ENCODE results near the gene ATXN10.

The ATXN10 gene

DNA sequence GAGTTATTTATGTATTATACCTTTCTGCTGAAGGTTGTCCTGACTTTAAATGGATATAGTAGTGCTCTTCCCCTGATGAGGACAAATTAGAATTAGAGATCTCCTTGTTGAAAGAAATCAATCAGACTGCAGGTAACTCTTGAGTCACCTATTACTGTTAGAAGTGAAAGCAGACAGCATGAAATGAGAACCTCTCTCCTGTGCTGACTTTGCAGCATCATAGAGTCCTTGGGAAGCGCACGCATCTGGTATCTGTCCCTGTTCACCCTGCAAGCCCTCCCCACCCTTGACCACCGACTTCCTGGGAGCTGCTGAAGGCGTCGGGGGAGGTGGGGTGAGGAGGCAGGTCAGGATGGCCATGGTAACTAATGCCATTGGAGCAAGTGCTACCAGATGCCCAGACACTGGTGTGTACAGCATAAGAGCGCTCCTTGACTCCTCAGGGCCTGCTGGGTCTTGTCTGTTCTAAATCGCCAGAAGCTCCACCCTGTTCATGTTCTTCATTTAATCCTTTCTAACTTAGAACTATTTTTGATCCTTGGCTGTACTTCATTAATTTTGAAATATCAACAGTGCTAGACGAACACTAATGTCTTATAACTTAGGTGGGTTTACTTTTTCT is 161.4 kb downstream of the ATXN10 start:
- DNase-seq = no peak

DNA sequence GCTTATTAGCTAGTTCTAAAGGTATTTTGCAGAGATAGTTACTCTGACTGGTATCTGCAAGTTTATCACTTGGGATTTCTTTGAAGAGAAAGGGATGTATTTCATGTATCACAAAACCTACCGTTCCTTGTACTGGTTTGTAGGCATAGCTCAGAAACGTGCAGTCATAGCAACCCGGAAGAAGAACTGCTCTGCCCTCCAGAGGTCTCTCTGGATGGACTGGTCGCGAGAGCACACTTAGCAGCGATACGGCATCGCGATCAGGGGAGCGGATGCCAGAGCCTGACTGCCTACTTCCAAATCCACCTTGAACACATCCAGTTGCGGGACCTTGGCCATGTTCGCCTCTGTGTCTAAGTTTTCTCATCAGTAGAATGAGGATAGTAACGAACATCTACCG is 162.0 kb downstream of the ATXN10 start:
- no peak for DNase-seq

DNA sequence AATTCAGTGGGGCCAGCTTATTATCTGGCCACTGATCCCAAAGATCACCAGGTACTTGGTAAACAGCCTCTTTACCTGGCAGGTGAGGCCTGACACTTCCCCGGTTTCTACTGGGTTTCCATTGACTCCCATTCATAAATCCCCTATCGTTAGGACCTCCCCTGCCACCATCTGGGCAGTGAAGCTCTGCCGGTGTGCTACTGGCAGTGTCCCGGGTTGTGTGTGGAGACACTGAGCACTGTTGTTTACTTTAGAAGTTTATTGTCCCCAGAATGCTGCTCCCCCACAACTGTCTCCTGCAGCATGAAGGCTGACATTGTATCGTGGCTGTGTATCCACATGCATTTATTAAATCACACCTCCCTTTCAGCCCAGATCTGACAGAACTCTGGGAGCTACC is 162.6 kb downstream of the ATXN10 start:
- DNase-seq = no peak

DNA sequence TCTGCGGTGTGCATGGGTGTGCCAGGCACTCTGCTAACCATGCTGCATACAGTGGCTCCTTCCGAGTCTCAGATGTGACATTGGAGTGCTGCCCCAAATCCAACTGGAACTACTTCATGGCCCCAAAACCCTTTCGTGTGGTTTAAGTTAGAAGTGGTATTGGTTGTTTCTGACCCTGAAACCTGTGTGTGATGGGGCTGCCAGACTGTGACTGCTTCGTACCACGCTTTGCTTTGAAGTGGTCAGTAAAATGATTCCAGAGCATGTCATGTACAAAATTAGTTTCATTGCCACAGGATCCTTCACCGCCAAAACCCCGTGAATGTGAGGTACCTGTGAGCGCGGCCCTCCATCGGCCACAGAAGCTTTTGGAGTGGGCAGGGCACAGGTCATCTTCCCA is 163.2 kb downstream of the ATXN10 start:
- no peak for DNase-seq

DNA sequence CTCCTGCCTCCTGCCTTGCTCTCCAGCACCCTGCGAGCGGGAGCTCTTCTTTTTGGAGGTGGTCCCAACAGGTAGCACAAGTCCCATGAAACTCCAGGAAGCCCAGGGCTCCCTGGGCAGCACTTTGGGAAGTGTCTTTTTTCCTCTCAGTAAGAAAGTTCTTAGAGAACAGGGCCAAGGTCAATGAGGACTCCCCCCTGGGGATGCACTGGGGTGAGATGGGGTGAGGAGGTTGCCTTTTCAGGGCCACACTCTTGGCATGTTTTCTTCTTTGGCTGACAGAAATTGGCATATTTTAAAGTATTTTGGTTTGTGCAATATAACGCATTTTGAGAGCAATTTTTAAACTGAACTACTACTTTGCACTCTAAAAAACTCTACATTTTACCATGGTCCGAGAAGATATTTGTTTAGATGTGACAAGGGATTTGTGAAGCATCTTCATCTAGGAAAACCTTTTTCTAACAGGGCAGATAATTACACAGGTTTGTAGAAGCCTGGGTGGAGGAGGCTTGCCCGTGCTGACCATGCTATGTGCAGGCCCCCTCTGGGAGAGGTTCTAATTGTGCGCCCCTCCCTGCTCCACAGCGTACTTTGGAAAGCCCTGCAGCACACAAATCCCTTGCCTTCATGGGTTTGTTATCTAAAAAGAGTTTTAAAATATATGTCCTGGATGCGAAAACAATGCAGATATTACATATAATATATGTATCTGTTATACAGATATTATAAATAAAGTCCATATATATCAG is 165.0 kb downstream of the ATXN10 start:
- no peak for DNase-seq

DNA sequence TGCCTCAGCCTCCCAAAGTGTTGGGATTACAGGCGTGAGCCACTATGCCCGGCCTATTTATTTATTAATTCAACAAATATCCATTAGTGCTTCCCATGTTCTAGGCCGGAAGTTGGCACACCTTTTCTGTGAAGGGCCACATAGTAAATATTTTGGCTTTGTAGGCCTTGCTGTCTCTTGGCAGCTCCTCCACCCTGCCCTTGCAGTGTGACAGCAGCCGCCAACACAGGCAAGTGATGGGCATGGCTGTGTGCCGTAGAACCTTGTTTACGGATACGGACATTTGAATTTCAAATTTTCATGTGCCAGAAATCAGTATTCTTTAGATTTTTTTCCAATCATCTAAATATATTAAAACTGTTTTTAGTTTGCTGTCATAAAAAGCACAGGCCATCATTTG is 165.9 kb downstream of the ATXN10 start:
- DNase-seq = no peak

DNA sequence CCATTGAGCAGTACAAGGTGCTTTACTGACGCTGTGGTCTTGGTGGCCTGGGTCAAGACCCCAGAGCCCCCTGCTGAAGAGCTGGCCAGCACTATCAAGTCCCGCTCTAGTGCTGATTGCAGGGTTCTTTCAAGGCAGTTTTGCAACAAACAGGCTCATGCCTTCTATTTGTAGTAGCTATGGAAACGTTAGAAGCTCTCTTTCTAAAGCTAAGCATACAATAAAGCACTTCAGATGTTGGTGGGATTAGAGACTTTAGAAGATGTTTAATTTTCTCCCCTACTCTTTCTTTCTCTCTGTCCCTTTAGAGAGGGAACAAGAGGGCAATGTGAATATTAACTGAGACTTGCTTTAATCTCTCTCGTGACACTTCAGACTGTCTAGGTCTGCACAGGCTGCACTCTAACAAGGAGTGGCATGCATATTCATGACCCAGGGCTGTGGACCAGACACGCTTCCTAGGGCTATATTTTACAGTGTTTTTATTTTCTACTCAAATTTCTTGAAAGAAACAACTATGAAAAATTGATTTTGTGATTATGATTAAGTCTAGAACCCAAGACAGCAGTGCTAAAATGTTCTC is 166.8 kb downstream of the ATXN10 start:
- DNase-seq = no peak

DNA sequence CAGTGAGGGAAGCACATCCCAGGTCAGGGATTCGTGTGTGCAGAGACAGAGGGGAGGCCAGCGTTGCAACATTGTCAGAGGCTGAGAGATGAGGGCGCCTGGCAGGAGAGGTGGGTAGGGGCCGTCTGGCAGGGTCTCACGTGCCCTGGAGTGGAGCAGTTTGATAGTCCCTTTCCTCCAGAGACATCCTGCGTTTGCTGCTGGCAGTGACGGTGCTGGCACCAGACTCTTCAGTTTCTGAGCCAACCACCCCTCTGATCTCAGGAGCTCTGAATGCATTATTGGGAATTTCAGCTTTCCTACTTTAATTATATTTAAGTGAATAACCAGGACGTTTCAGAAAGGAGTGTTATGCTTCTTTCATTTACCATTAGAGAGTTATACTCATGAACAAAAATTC is 168.8 kb downstream of the ATXN10 start:
- no peak for DNase-seq

DNA sequence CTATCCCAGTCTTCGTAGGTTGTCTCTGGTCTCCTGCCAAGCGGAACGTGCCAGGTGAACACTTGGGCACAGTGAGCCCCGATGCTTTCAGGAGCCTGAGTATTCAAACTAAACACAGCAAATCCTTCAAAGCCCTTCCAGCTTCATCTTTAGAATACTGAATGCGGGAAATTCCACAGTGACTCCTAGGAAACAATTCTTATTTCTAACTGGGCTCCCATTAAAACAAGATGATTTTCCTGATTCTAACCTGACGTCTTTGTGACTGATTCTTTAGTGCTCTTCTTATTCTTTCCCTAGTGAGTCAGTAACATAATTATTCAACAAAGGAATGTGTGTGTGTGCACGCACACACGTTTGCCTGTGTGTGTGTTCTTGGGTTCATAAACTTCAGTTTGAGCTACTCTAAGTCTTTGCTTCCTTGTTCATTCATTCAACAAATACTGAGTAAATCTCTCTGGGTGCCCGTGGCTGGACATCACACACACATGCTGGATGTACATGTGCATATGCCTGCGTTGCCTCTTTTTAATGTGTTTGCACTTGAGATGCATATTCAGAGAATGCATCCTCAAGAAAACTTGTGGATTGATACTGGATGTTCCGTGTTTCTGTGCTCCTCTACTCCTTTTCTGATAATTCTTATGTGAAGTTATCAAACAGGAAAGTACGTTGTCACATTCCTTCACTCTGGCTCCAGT is 170.8 kb downstream of the ATXN10 start:
- no peak for DNase-seq

DNA sequence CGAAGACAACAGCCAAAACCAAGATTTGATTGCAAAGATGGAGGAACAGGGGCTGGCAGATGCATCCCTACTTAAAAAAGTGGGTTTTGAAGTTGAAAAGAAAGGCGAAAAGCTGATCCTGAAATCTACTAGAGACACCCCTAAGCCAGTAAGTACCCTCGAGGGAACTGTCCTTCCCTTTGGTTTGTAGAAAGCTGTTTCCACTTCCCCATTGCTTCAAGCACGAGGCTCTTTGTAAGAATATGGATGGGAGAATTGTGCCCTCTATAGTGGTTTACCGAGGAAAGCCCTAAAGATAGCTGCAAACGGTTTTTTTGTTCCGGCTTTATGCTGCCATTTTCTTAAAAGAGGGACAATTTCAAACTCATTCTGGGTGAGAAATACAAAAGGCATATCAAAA is 171.4 kb downstream of the ATXN10 start:
- DNase-seq = no peak

DNA sequence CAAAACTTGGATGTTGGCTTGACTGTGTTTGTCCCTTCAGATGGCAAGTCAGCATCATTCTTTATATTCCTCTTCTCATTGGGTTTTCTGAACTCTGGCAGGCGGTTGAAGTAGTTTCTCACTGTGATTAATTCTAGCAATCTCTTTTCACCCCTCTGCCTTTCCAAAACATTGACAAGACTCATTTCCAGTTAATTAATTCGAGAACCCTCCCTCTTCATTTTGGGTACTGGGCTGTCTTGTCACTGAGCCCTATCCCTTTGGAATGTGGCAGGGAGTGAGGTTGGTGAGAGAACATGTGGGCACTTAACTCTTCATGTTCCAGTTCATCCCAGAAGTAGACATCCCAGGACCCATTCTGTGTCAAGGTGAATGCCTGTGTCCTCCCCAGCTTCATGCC is 172.4 kb downstream of the ATXN10 start:
- DNase-seq = no peak

DNA sequence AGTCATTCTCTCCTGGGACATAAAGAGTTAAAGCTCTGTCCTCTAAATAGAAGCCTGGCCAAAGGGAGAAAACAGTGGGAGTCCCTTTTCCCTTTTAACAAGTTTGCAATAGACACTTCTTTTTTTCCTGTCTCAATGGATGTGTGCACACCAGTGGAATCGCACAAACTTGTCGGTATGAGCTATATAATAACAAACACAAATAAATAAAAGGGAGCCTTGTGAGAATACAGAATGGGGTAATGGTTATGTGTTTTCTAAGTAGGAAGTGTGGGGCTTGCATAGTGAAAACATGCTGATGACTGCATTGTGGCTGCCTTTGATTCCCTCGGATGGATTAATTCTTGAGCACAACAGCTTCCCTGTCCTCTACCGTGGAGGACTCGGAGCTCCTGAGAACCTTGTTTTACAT is 173.4 kb downstream of the ATXN10 start:
- DNase-seq = no peak

DNA sequence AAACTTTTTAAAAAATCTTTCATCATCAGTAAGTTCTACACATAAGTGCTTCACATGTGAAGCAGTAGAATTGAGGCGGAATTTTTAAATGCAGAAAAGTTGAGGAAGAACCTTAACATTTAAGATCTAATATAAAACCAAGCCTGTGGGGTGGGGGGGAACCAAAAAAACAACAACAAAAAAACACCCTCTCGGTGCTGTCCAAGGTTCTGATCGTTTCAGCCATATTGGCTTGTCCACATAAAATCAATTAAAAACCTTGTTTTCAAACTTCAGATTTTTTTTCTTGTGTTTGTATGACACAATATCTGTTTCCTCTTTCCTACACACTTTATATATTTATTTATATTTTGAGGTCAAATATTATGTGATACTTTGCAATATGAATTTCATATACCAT is 175.3 kb downstream of the ATXN10 start:
- no peak for DNase-seq

DNA sequence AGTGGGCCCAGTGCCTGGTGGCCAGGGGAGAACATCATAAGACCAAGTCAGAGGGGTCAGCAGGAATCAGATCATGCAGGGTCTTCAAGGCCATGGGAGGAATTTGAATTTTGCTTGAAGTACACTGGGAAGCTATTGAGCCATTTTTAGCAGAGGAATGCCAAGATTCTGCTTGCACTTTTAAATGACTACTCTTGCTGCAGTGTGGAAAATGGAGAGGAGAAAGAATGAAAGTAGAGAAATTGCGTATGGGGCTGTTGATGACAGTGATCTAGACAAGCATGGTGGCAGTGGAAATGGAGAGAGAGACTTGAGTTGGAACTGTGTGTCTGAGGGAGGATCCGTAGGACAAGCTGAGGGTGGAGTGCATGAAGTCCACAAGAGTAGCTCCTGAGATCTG is 177.3 kb downstream of the ATXN10 start:
- DNase-seq = no peak

DNA sequence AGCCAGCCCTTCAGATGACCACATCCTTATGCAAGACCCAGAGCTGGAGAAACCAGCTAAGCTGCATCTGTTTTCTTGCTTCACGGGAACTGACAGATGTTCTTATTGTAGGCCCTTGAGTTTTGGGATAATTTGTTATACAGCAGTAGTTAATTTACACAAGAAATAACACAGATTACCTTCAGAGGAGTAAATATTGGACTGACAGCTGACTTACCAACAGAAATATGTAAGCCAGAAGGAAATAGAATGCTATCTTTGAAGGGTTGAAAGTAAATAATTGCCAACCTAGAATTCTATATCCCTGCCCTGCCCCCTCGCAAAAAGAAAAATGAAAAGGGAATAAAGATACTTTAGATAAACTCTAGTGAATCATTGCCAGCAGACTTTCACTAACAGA is 181.2 kb downstream of the ATXN10 start:
- no peak for DNase-seq

DNA sequence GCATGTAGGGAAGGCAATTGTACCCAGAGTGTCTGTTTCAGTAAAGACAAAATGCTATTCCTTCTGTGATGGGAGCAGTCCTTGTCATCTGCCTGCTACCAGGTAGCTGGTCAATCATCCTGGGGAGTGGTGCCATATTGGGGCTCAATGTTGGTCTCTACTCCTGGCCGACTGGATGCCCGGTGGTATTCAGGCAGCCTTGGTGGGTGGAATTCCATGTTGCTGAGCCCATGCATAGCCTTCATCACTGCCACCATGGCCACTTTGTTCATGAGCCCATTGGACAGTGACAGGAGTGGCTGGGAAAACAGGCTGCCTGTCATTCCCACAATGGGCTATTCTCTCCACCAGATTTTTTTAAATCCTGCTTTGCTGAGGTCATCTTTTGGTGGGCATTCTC is 184.3 kb downstream of the ATXN10 start:
- no peak for DNase-seq

DNA sequence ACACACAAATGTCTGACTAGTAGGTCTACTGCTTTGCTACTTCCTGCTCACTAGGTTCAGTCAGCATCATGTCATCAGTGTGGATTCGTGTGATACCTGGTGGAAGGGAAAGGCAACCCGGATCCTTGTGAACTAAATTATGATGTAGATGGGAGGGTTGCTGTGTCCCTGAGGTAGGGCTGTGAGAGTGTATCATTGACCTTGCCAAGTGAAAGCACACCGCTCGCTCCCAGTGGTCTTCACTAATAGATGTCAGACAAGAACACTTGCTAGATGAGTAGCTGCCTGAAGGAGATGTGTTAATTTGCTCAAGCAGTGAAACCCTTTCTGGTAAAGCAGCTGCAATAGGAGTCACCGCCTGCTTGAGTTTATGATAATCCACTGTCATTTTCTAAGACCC is 185.9 kb downstream of the ATXN10 start:
- DNase-seq = no peak

DNA sequence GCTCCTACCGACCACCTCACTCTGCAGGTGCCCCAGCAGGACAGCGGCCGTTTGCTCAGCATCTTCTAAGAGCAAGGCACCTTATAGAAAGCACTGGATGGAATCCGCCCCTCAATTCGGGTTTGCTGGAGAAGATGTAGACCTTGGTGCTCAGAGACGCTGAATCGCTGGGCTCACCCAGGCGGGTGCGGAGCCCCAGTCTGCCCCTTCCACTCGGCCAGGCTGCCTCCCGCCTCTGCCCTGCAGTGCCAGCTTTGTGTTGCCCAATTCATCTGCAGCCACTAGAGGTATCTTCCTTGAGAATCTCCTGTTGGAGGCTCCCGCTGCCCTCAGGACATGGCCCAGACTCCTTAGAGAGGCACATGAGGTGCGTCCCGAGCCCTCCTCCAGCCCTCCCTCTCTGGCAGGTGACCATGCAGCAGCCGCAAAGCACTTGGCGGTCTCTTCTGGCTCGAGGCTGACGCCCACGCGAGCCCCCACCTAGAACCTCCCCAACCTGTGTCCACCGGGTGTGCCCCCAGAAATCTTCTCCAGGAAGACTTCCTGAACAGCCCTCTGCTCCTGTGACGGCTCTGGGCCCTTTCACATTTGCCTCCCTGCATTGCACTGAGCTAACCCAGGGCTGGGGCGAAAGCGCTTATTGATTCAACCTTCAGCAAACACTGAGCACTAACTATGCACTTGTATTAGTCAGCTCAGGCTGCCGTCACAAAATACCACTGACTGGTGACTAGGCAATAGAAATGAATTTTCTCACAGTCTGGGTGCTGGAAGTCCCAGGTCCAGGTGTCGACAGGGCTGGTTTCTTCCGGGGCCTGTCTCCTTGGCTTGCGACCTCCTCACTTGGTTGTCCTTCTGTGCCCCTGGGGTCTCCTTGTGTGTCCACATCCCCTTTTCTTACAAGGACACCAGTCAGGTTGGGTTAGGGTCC is 187.9 kb downstream of the ATXN10 start:
- no peak for DNase-seq

DNA sequence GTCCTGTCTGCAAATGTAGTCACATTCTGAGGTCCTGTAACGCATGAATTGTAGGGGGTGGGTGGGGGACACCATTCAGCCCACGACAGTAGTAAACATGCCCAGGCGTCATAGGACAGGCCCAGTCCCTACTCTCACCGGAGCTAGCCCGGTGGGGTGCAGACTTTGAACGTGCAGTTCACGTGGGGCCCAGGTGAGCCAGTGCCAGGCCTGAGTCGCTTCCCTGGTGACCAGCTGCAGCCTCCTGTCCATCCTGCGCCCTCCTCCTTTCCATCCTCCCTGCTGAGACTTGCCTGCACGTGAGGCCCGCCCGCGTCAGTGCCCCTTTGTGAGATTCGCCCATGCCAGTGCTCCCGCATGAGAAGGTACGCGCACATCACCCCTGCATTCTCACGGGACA is 188.6 kb downstream of the ATXN10 start:
- DNase-seq = no peak

DNA sequence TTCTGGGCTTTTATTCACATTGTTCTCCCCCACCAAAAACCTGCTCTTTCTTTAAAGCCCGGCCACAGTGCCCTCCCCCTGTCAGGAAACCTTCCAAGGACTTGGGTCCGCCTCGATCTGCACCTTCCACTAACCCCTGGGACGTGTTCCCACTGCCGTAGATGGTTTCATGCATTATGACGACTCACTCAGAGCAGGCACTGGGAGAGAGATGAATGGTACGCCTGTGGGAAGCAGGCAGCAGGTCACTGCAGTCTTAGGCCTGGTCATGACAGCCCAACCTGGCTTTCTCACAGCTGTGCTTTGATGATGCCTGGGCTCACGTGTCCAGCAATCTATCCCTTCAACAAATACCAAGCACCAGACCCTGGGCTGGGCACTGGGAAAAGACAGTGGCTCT is 189.6 kb downstream of the ATXN10 start:
- no peak for DNase-seq

DNA sequence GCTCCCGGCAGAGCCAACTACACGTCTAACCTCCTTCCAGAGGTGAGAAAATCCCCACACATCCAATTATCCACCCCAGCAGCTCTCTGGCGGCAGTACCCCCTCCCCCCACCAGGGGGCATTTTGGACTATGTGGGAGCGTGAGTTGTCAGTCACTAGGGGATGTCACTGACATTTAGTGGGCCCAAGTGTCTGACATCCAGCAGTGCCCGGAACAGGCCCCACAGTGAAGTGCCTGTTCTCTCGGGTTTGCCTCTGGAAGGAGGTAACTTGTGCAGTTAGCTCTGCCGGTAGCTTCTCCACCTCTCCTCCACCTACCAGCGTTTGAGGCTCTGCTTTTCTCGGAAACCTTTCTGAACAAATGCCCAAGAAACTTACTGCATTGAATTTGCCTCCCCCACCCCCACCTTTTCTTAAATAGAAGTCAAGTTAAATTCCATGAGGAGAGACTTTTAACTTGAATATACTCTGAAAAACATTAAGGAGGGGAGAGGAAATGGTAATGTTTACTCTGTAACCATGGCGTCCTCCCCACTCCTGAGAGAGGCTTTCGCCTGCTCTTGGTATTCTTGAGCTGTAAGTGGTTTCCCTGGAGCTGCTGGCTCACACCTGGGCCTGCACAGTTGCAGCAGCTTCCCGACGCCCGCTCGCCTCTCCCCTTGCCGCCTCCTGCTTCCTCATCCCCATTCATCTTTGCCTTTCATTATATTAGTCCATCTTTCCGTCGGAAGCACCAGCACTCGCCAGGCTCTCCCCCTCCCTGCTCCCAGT is 192.5 kb downstream of the ATXN10 start:
- no peak for DNase-seq

DNA sequence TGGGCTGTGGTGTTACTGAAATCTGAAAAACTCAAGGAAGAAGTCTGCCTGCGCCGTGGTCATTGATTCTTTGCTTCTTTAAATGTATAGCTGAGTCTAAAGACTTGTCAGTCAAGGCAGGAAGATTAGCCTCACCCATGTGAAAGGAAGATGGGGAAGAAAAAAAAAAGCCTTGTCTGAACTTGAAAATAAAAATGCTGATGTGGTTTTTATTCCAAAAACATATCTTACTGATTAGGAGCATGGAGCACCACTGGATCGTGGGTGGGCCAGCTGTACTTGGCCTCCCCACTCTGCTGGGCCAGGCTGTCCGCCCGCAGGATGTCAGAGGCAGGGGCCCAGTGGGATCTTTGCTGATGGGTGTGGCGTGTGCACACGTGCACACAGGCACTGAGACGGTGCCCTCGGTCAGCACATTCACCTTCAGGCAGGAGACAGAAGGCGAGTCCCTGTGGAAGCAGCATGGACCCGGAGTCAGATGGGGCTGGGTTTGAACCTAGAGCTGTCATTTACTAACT is 193.4 kb downstream of the ATXN10 start:
- no peak for DNase-seq

All from NCI-H2081 treated with DMSO at 0.1 percent for 48 hours (cell line).